ENCODE measurements around the gene FAM43A.
A peak's percentile ranks its signal among the peaks of the same experiment; 100 is the strongest.

FAM43A gene

GRCh38 chr3:194682694-194683310, 2.9 kb upstream of the FAM43A start:
- Histone ChIP-seq H3K36me3 (ENCODE audit: low read depth) (no peaks in the 10 kb centered on the region), H3K9me3 (ENCODE audit: severe bottlenecking) (no peaks in the 10 kb centered on the region), H3K4me1 (ENCODE audit: insufficient read depth, poor library complexity, severe bottlenecking) (peaks cover 10% of the 10 kb centered on the region), H3K27ac (ENCODE audit: poor library complexity, severe bottlenecking) (peak overlapping the region; percentile 18), H3K4me3 (ENCODE audit: severe bottlenecking) (no peak overlapping the region), H3K27me3 (ENCODE audit: insufficient read depth, poor library complexity, severe bottlenecking) (peaks cover 8% of the 10 kb centered on the region)
- peak; percentile 61 for DNase-seq (ENCODE audit: low spot score)
- peak; percentile 73 for ATAC-seq (ENCODE audit: low read depth)
- peak; percentile 92 for TF ChIP-seq CTCF (IDR thresholded peaks at IDR 0.05; ENCODE audit: poor library complexity, severe bottlenecking)

- Histone ChIP-seq H3K4me1 (ENCODE audit: insufficient read depth, poor library complexity, severe bottlenecking) (peaks cover 10% of the 10 kb centered on the region), H3K36me3 (ENCODE audit: low read depth) (no peaks in the 10 kb centered on the region), H3K4me3 (ENCODE audit: severe bottlenecking) (no peak overlapping the region), H3K27me3 (ENCODE audit: insufficient read depth, poor library complexity, severe bottlenecking) (peaks cover 8% of the 10 kb centered on the region), H3K9me3 (ENCODE audit: severe bottlenecking) (no peaks in the 10 kb centered on the region), H3K27ac (ENCODE audit: poor library complexity, severe bottlenecking) (peak overlapping the region; percentile 18)
- DNase-seq (ENCODE audit: low spot score), result no peak
- no peak for TF ChIP-seq CTCF (IDR thresholded peaks at IDR 0.05; ENCODE audit: poor library complexity, severe bottlenecking)
- ATAC-seq (ENCODE audit: low read depth), result no peak
Observed at GRCh38 chr3:194683380-194683779, 2.3 kb upstream of the FAM43A start.

- no peaks in the 10 kb centered on the region for H3K36me3 ChIP-seq (ENCODE audit: low read depth)
- H3K27ac ChIP-seq (ENCODE audit: poor library complexity, severe bottlenecking), result no peak overlapping the region
- no peaks in the 10 kb centered on the region for H3K9me3 ChIP-seq (ENCODE audit: severe bottlenecking)
- no peak for TF ChIP-seq CTCF (IDR thresholded peaks at IDR 0.05; ENCODE audit: poor library complexity, severe bottlenecking)
- peaks cover 21% of the 10 kb centered on the region for H3K4me1 ChIP-seq (ENCODE audit: insufficient read depth, poor library complexity, severe bottlenecking)
- ATAC-seq (ENCODE audit: low read depth) (no peak; the same call in 2 of the 3 replicates), DNase-seq (ENCODE audit: low spot score) (no peak)
- peaks cover 8% of the 10 kb centered on the region for H3K27me3 ChIP-seq (ENCODE audit: insufficient read depth, poor library complexity, severe bottlenecking)
- peak overlapping the region; percentile 49 for H3K4me3 ChIP-seq (ENCODE audit: severe bottlenecking)
Observed at GRCh38 chr3:194685065-194685717, 492 bp upstream of the FAM43A start.

GRCh38 chr3:194686414-194686815, 732 bp downstream of the FAM43A start:
- Histone ChIP-seq H3K4me1 (ENCODE audit: insufficient read depth, poor library complexity, severe bottlenecking) (peaks cover 24% of the 10 kb centered on the region), H3K9me3 (ENCODE audit: severe bottlenecking) (no peaks in the 10 kb centered on the region), H3K27ac (ENCODE audit: poor library complexity, severe bottlenecking) (no peak overlapping the region), H3K4me3 (ENCODE audit: severe bottlenecking) (peak overlapping the region; percentile 49), H3K27me3 (ENCODE audit: insufficient read depth, poor library complexity, severe bottlenecking) (peaks cover 8% of the 10 kb centered on the region), H3K36me3 (ENCODE audit: low read depth) (no peaks in the 10 kb centered on the region)
- no peak for TF ChIP-seq CTCF (IDR thresholded peaks at IDR 0.05; ENCODE audit: poor library complexity, severe bottlenecking)
- ATAC-seq (ENCODE audit: low read depth) (no peak), DNase-seq (ENCODE audit: low spot score) (no peak)

Measured in RWPE2 (cell line).